ENCODE data around the gene TNFRSF13B. TPM values are rescaled to one million over a fixed set of nuclear protein-coding genes. Genes with fewer than 3 reads are reported as not detected.

Gene TNFRSF13B
- total RNA-seq, 1 donor from 2014 or later: not detected

GRCh38 chr17:16937431-16937830 lies 34.5 kb downstream of the TNFRSF13B start:
- no peak overlapping the region for H3K4me3 ChIP-seq
- peak in 1 of 2 donors; percentile 8 for DNase-seq (ENCODE audit: low spot score in 2 of 2)
- H3K27ac ChIP-seq: no peak overlapping the region
- intact Hi-C loops (cut with DNase I): no loop called here
- no peaks in the 10 kb centered on the region for H3K36me3 ChIP-seq
- no peaks in the 10 kb centered on the region for H3K27me3 ChIP-seq
- no peak for TF ChIP-seq CTCF (IDR thresholded peaks at IDR 0.05)
- no peaks in the 10 kb centered on the region for H3K4me1 ChIP-seq
- H3K9me3 ChIP-seq: no peaks in the 10 kb centered on the region

GRCh38 chr17:16936536-16937310 lies 35.2 kb downstream of the TNFRSF13B start:
- DNase-seq (ENCODE audit: low spot score in 2 of 2): peak in 1 of 2 donors; percentile 31
- intact Hi-C loops (cut with DNase I): no loop called here

GRCh38 chr17:16935786-16936185 lies 36.1 kb downstream of the TNFRSF13B start:
- no peak overlapping the region for H3K4me3 ChIP-seq
- no peaks in the 10 kb centered on the region for H3K9me3 ChIP-seq
- no peaks in the 10 kb centered on the region for H3K27me3 ChIP-seq
- H3K4me1 ChIP-seq: no peaks in the 10 kb centered on the region
- no peaks in the 10 kb centered on the region for H3K36me3 ChIP-seq
- no peak for TF ChIP-seq CTCF (IDR thresholded peaks at IDR 0.05)
- no peak overlapping the region for H3K27ac ChIP-seq
- DNase-seq (ENCODE audit: low spot score in 2 of 2): peak in 1 of 2 donors; percentile 43
- intact Hi-C loops (cut with DNase I): no loop called here

More at GRCh38 chr17:16936536-16937310, 35.2 kb downstream of the TNFRSF13B start:
- no peak for TF ChIP-seq CTCF (IDR thresholded peaks at IDR 0.05)
- no peak overlapping the region for H3K4me3 ChIP-seq
- no peaks in the 10 kb centered on the region for H3K36me3 ChIP-seq
- H3K9me3 ChIP-seq: no peaks in the 10 kb centered on the region
- no peaks in the 10 kb centered on the region for H3K4me1 ChIP-seq
- no peaks in the 10 kb centered on the region for H3K27me3 ChIP-seq
- H3K27ac ChIP-seq: no peak overlapping the region

GRCh38 chr17:16935241-16935663 lies 36.7 kb downstream of the TNFRSF13B start:
- H3K4me3 ChIP-seq: no peak overlapping the region
- no peaks in the 10 kb centered on the region for H3K4me1 ChIP-seq
- no peak for TF ChIP-seq CTCF (IDR thresholded peaks at IDR 0.05)
- no peak overlapping the region for H3K27ac ChIP-seq
- intact Hi-C loops (cut with DNase I): no loop called here
- H3K9me3 ChIP-seq: no peaks in the 10 kb centered on the region
- H3K27me3 ChIP-seq: no peaks in the 10 kb centered on the region
- H3K36me3 ChIP-seq: no peaks in the 10 kb centered on the region
- peak in 1 of 2 donors; percentile 38 for DNase-seq (ENCODE audit: low spot score in 2 of 2)

- intact Hi-C loops (cut with DNase I): no loop called here
- H3K36me3 ChIP-seq: no peaks in the 10 kb centered on the region
- H3K4me1 ChIP-seq: no peaks in the 10 kb centered on the region
- no peaks in the 10 kb centered on the region for H3K9me3 ChIP-seq
- no peak for TF ChIP-seq CTCF (IDR thresholded peaks at IDR 0.05)
- no peak overlapping the region for H3K4me3 ChIP-seq
- no peaks in the 10 kb centered on the region for H3K27me3 ChIP-seq
- H3K27ac ChIP-seq: no peak overlapping the region
- DNase-seq (ENCODE audit: low spot score in 2 of 2): peak in 1 of 2 donors; percentile 50
Measured at GRCh38 chr17:16934836-16935235, 37.1 kb downstream of the TNFRSF13B start.
